DOHH2 (cell line): ENCODE measurements around the gene DRG2.

Experiments used
- H3F3A ChIP-seq: fragments of 200-600 bp; sonication (generic), shearing (Covaris generic); 2 replicates; pipeline ENCODE4 v1.6.0; 2016; ENCODE audit warnings: antibody characterized with exemption, mild to moderate bottlenecking; ENCODE audit not compliant: control insufficient read depth, insufficient read depth
- H3K27ac ChIP-seq: fragments of 200-600 bp; sonication (generic); 2 replicates; pipeline ENCODE4 v1.5.1; 2014; ENCODE audit warnings: low read depth, mild to moderate bottlenecking, low read length, moderate library complexity
- H3K27me3 ChIP-seq: fragments of 200-600 bp; sonication (generic); 2 replicates; pipeline ENCODE4 v1.6.1; 2014; ENCODE audit warnings: mild to moderate bottlenecking, low read length, mixed read lengths; ENCODE audit not compliant: control insufficient read depth
- H3K36me3 ChIP-seq: fragments of 200-600 bp; sonication (generic); 2 replicates; pipeline ENCODE4 v1.6.1; 2014; ENCODE audit warnings: mild to moderate bottlenecking, low read length, moderate library complexity, mixed read lengths; ENCODE audit not compliant: control insufficient read depth
- H3K4me1 ChIP-seq: fragments of 200-600 bp; sonication (generic); 2 replicates; pipeline ENCODE4 v1.6.1; 2014; ENCODE audit warnings: mild to moderate bottlenecking, low read length, mixed read lengths; ENCODE audit not compliant: control insufficient read depth
- H3K4me2 ChIP-seq: fragments of 200-600 bp; sonication (generic); 2 replicates; pipeline ENCODE4 v1.6.0; 2014; ENCODE audit warnings: mild to moderate bottlenecking, low read length, moderate library complexity
- H3K4me3 ChIP-seq: fragments of 200-600 bp; sonication (generic); 2 replicates; pipeline ENCODE4 v1.5.1; 2014; ENCODE audit warnings: mild to moderate bottlenecking, low read length, mixed read lengths
- H3K79me2 ChIP-seq: fragments of 200-600 bp; sonication (generic); 2 replicates; pipeline ENCODE4 v1.6.1; 2014; ENCODE audit warnings: mild to moderate bottlenecking, low read length, mixed read lengths; ENCODE audit not compliant: control insufficient read depth
- H3K9me2 ChIP-seq: fragments of 200-600 bp; sonication (generic); replicated peaks from 2 replicates; pipeline ENCODE4 v1.6.1; 2014; ENCODE audit warnings: mild to moderate bottlenecking, low read length, mixed read lengths; ENCODE audit not compliant: control insufficient read depth
- H3K9me3 ChIP-seq: fragments of 200-600 bp; sonication (generic); 2 replicates; pipeline ENCODE4 v1.6.1; 2014; ENCODE audit warnings: antibody characterized with exemption, low read length, mixed read lengths; ENCODE audit not compliant: control insufficient read depth, insufficient read depth
- H4K20me1 ChIP-seq: fragments of 200-600 bp; sonication (generic); 2 replicates; pipeline ENCODE4 v1.6.0; 2014; ENCODE audit warnings: low read depth, mild to moderate bottlenecking, antibody characterized with exemption, low read length, moderate library complexity; ENCODE audit not compliant: control insufficient read depth, insufficient read depth
- EZH2phosphoT487 ChIP-seq: fragments of 200-600 bp; sonication (generic); IDR thresholded peaks from 2 replicates; pipeline ENCODE4 v1.6.1; 2017; ENCODE audit warnings: borderline replicate concordance, mild to moderate bottlenecking, antibody characterized with exemption, low read length, moderate library complexity, mixed read lengths
- TF ChIP-seq, protein P1 (sequence below): fragments of 200-600 bp; sonication (generic); IDR thresholded peaks from one replicate; pipeline ENCODE4 v1.5.1; 2014; ENCODE audit warnings: antibody characterized with exemption, mild to moderate bottlenecking, low read depth, low read length; ENCODE audit not compliant: poor library complexity, severe bottlenecking

The DRG2 gene

GRCh38 chr17:18102640-18103039 lies 14.9 kb downstream of the DRG2 start:
- Histone ChIP-seq H3K27ac (no peak overlapping the region), H3K27me3 (no peaks in the 10 kb centered on the region), H3K4me2 (no peak overlapping the region), H3K4me3 (no peak overlapping the region), H3K4me1 (peaks cover 9% of the 10 kb centered on the region), H4K20me1 (no peaks in the 10 kb centered on the region), H3K36me3 (peaks cover 46% of the 10 kb centered on the region), H3F3A (no peaks in the 10 kb centered on the region), H3K9me3 (no peaks in the 10 kb centered on the region), H3K79me2 (no peaks in the 10 kb centered on the region), H3K9me2 (no peaks in the 10 kb centered on the region)
- TF ChIP-seq, protein P1, sequence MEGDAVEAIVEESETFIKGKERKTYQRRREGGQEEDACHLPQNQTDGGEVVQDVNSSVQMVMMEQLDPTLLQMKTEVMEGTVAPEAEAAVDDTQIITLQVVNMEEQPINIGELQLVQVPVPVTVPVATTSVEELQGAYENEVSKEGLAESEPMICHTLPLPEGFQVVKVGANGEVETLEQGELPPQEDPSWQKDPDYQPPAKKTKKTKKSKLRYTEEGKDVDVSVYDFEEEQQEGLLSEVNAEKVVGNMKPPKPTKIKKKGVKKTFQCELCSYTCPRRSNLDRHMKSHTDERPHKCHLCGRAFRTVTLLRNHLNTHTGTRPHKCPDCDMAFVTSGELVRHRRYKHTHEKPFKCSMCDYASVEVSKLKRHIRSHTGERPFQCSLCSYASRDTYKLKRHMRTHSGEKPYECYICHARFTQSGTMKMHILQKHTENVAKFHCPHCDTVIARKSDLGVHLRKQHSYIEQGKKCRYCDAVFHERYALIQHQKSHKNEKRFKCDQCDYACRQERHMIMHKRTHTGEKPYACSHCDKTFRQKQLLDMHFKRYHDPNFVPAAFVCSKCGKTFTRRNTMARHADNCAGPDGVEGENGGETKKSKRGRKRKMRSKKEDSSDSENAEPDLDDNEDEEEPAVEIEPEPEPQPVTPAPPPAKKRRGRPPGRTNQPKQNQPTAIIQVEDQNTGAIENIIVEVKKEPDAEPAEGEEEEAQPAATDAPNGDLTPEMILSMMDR: no peak
- TF ChIP-seq EZH2phosphoT487: no peak

GRCh38 chr17:18105027-18105426 lies 17.3 kb downstream of the DRG2 start:
- H3K27ac ChIP-seq: no peak overlapping the region
- peaks cover 9% of the 10 kb centered on the region for H3K4me1 ChIP-seq
- H3K9me3 ChIP-seq: no peaks in the 10 kb centered on the region
- H3K36me3 ChIP-seq: peaks cover 25% of the 10 kb centered on the region
- no peaks in the 10 kb centered on the region for H3F3A ChIP-seq
- no peaks in the 10 kb centered on the region for H4K20me1 ChIP-seq
- H3K9me2 ChIP-seq: no peaks in the 10 kb centered on the region
- no peak overlapping the region for H3K4me2 ChIP-seq
- no peaks in the 10 kb centered on the region for H3K27me3 ChIP-seq
- TF ChIP-seq EZH2phosphoT487: no peak
- TF ChIP-seq, protein P1: no peak
- no peak overlapping the region for H3K4me3 ChIP-seq
- H3K79me2 ChIP-seq: no peaks in the 10 kb centered on the region

DNA sequence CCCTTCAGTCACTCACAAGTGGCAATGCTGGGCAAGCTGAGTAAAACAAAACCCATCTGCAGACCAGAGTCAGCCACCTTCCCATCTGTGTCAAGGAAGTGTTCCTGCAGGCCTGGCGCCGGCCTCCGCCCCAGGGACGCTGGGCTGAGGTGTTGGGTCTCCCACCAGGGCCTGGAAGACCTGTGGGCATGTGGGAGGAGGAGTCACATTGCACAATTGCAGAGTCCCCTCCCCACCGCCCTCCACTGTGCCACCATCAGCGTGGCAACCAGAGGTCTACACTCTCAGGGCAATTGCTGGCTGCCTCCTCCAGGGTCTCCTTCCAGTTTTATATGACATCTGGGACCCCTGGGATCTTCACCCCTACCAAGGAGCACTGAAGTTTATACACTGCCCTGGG lies 17.8 kb downstream of the DRG2 start:
- H3K79me2 ChIP-seq: no peaks in the 10 kb centered on the region
- H3K4me2 ChIP-seq: no peak overlapping the region
- TF ChIP-seq, protein P1: no peak
- no peak for TF ChIP-seq EZH2phosphoT487
- H3K9me2 ChIP-seq: no peaks in the 10 kb centered on the region
- H3K4me1 ChIP-seq: peaks cover 9% of the 10 kb centered on the region
- no peaks in the 10 kb centered on the region for H3K27me3 ChIP-seq
- peaks cover 24% of the 10 kb centered on the region; the same call in 1 of the 2 replicates for H3K36me3 ChIP-seq
- no peaks in the 10 kb centered on the region for H3K9me3 ChIP-seq
- no peaks in the 10 kb centered on the region for H3F3A ChIP-seq
- no peak overlapping the region for H3K27ac ChIP-seq
- no peak overlapping the region for H3K4me3 ChIP-seq
- H4K20me1 ChIP-seq: no peaks in the 10 kb centered on the region
